NCI-H2196 treated with DMSO at 0.1 percent for 48 hours (cell line): Measurements from ENCODE around the gene DYNC2H1.

Experiments used
- DNase-seq: peaks from one replicate; lab custom pipeline; 2025; ENCODE audit not compliant: unreplicated experiment; lab: John Stamatoyannopoulos, UW

Gene DYNC2H1

DNA sequence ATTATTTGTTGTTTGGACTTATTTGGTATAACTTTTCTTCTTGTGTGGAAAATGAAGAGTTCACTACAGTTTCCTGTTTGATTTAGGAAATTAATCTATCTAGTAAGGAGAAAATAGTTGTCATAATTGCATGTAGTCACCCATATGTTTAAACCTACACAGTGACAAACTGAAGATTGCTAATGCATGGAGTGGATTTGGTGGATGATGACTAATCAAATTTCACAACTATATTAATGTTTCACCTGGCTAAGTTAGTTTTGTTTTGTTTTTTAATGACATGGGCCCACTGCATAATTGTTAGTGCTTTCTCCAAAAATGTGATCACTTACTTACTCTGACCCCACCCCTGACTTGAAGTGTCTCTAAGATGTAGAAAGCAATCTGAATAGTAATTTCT lies 170.6 kb downstream of the DYNC2H1 start:
- no peak for DNase-seq

DNA sequence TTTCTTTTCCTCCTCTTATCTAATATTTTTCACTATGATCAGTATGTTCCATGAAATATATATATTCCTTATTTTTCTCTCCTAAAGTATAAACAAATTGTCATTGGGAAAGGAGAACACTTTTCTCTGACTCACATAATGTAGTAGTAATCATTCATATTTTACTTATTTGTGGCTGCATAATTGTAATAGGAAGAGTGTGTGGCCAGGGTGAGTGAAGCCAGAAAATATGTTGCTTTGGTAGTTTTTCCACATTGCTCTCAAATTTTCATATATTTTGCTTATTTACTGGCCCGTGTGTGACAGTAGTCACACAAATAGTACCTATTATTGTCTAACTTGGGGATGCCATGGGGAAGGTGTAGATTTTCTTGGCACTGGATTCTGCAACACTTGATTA lies 172.1 kb downstream of the DYNC2H1 start:
- DNase-seq = no peak

DNA sequence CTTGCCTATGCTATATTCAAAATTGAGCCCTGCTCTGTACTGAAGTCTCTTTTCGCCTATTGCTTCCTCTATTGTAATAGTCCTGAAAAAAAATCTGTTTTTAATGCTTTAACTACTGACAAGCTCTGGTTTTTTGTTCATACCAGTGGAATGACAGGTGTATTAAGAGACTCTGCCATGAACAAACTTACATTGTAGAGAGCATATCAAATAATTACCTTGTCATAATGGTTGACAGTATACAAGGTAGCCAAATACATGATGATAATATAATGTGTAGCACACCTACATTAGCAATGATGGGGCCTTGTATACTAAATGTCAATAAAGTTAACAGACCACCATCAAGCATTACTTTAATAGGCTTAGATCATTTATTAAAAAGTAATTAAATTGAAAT lies 175.0 kb downstream of the DYNC2H1 start:
- DNase-seq = no peak

DNA sequence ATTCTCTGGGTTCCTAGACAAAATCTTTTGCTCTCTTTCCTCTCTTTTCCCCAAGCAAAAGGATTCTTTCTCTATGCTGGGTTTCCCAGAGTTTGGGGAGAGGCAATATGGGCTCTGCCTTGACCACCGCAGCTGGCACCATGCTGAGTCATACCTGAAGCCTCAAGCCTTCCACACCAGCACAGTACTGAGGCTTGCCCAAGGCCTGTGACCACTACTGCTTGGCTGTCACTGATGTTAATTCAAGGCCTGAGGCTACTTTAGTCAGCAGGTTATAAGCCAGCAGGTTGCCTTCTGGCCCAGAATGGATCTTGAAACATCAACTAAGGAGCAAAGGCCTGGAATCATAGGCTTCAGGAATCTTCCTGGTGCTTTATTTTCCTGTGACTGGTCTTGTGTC lies 185.3 kb downstream of the DYNC2H1 start:
- DNase-seq = no peak

DNA sequence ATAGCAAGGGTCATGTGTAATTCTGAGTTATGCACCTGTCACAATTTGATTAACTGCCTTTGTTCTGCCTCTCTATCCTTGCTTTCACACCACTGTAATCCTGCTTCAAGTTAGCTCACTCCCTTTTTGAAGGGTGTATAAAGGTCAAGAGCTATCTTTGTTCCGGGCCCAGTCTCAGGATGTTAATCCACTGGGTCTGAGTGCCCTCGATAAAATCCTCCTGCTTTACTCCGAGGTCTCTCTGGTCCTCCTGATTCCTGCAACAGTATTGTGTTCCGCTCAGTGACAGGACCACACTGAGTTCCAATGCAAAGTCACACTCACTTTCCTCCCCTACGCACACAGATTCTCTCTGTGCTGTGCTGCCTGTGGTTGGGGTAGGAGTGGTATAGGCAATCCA lies 186.5 kb downstream of the DYNC2H1 start:
- no peak for DNase-seq

DNA sequence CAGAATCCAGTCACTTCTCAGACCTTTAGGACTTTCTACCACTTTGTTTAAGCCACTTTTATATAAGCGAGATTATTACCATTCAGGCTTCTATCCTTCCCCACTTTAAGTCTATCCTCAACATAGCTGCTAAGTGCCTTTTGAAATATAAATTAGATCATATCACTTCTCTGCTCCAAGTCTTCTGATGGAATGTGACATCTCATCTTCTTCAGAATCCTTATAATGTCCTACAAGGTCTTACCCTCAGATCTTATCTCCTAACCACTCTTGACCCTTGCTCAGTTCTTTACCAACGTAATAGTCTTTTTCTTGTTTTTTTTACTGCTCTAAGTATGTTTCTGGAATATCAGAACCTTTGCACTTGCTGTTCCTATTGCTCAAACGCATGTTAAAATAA lies 188.7 kb downstream of the DYNC2H1 start:
- no peak for DNase-seq

DNA sequence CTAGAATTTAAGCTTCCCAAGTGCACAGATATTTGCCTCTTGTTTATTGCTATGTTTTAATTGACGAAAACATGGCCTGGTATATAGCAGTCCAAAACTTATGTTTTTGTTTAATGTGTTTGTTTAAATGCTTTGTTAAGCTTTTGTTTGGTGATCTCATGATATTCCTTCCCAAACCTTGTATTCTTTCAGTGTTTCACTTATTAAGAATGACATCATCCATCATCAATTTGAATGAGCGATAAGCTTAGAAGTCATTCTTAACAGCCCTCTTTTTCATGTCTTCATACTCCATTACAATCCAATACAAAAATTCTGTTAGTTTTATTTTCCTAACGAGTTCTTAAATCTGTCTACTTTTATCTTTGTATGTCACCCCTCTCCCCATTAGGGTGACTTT lies 206.0 kb downstream of the DYNC2H1 start:
- DNase-seq = no peak

DNA sequence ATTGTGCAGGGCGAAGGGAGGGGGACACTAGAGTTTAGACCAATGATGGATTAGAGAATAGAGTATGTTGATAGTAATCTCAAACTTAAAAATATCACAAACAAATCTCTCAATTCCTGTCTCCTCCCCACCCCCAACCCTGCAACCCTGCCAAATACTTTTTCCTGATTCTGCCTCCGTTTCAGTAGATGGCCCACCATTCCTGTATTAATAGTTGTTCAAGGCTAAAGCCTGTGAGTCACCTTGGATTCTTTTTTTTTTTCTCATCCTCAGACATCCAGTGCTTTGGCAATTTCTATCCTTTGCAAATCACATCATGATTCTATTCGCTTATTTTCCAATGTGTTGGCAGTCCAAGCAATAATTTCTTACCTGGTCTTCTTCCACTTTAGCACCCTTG lies 207.9 kb downstream of the DYNC2H1 start:
- no peak for DNase-seq

DNA sequence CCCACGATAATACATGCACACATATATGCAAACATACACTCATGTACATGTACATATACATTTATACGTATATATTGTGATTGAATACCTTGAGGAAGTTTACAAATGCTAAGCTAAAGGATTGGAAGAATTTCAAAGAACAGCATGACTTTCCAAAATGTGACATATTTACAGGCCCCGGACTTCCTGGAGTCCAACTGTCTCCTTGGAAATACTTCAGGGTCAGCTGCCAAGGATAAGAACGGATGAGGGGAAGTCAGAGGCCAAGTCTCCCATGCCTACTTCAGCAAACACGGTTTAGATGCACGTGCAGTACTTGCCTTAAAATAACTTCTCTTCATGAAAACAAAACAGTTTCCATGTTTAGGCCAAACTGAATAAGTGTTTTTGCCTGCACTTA lies 213.6 kb downstream of the DYNC2H1 start:
- DNase-seq = no peak

DNA sequence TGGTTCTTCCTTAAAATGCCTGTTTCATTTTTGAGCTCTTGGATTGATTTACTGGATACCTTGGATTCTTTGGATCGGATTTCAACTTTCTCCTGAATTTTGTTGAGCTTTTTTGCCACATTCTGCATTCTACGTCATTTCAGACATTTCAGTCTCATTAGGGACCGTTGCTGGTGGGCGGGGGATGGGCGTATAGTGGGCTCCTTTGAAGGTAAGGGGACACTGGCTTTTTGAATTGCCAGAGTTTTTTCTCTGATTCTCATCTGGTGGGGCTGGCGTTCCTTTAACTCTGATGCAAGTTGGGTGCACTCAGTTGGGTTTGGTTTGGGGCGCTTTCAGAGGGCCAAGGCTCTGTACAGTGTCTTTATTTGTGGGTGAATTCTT lies 216.5 kb downstream of the DYNC2H1 start:
- no peak for DNase-seq

DNA sequence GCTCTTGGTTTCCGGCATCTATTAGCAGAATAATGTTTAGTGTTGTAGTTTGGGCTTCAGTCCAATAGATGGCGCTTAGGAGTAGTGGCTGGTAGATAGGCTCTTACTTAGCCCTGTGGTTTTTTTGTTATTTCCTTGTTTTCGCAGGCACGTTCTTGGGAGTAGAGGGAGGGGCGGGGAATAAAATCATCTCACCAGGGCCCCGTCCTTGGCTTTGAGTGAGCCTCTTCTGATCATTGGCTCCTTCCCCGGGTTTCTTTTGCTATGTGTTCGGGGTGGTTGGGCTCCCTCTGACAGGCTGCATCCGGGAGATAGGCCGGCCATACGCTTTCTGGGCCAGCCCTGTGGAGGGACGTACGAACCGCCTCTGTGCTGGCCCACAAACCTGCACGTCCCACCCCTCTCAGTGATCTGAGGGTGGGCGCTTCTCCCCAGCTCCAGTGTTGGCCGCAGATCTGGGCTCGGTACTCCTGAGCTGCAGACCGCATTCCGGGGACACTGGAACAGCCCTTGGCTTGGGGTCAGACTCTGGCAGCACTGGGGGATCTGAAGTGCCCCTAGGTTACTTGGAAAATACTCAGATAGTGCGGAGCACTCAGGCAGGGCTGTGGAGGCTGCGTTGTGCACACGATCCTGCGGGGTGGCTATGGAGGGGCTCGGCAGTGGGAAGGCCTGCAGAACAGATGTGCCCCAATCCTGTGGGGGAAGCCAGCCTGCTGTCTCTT lies 217.0 kb downstream of the DYNC2H1 start:
- DNase-seq = peak; percentile 23

DNA sequence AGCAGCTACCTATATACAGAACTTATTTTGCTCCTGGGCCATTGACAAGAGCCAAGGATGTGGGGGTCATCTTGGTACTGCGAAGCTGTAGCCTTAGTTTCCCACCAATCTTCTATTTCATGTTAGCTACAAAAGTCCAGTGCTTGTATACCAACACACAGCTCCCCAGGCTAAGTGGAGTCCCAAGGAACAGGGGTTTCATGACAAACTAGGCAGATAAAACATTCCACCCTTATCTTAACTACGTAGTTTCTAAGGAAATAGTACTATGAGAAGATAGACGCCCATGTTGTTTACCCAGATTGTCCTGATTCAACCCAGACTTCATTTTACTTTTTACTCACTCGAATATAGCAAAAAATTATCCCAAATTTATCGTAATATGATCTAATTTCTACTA lies 218.5 kb downstream of the DYNC2H1 start:
- DNase-seq = no peak

DNA sequence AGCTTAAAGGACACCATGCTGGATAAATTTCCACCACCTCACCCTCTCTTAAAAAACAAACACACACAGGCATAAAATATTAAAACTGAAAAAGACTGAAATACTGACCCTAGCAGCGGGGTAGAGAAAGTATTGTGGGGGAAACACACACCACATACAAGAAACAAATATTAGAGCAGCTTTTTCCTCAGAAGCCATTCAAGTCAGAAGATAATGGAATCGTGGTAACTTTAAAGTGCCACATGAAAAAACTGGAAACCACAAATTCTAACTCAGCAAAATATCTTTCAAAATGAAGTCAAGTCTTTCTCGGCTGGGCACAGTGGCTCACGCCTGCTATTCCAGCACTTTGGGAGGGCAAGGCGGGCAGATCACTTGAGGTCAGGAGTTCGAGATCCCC lies 223.2 kb downstream of the DYNC2H1 start:
- DNase-seq = no peak

DNA sequence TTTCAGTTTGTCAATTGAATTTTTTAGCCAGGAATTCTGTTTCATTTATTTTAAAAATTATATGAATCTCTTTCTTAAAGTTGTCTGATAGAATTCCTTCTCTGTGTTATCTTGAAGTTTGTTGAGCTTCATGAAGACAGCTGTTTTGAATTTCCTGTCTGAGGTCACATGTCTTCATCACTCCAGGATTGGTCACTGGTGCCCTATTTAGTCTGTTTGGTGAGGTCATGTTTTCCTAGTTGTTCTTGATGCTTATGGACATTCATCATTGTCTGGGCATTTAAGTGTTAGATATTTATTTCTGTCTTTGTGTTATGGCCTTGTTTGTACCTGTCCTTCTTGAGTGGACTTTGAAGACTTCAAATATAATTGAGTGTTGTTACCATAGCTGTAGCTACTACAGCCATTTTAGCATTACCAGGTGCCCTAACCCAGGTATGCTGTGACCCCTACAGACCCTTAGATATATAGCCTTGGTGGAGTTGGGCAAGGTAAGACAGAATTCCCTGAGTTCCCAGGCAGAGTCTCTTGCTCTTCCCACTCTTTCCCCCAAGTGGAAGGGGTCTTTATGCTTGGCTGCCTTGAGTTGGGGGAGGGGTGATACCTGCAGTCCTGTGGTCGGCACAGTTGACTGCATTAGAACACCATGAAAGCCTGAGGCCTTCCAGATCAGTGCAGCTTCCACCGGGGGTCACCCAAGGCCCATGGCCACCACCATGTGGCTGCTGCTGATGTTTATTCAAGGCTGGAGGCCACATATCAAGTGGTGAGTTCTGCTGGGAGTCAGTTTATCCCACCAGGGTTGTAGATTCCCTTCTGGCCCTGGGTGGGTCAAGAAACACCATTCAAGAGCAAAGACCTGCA lies 229.6 kb downstream of the DYNC2H1 start:
- DNase-seq = no peak

DNA sequence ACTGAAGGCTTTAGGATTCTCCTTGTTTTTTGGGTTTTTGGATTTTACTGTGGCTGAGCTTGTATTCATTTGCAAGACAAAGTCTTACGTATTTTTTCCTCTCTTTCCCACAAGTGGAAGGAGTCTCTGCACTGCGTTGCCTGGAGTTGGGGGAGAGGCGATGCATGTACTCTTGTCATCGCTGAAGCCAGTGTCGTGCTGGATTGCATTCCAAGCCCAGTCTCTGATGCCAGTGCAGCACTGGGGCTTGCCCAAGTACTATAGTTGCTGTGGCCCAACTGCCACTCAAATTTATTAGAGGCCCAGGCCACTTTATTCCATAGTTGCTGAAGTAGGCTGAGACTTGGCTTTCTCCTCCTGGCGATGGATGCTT lies 230.2 kb downstream of the DYNC2H1 start:
- no peak for DNase-seq

DNA sequence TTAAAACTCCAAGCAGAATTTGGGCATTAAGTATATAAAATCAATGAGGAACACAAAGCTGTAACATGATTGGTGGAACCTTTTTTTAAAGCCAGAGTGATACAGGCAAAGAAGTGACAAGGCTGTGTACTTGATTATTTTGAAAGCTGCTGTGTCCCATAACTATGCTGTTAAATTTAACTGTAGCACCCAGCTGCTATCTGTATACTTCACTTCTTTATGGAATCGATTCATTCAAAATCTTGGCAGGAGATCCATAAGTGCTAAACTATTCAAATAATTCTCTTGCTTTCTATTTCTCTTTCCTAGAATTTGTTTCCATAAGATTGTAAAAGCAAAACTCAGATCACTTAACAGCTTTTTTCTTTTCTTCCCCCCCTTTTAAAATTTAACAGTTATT lies 231.7 kb downstream of the DYNC2H1 start:
- DNase-seq = no peak

DNA sequence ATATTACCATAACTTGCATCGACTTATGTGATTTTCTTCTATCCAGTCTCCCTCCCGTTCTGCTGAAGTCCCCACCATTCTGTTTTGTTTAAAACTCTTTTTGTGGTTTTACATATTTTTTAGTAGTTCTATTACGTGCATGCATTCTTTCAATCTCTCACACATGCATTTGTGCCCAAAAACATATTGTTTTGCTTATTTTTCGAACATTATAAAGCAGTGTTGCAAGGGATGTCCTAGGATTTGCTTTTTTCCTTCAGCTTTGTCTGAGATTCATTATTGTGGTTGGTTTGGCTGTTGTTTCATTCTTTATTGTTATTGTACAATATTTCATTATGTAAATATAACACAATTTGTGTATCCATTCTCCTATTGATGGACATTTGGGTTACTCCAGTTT lies 235.7 kb downstream of the DYNC2H1 start:
- no peak for DNase-seq

DNA sequence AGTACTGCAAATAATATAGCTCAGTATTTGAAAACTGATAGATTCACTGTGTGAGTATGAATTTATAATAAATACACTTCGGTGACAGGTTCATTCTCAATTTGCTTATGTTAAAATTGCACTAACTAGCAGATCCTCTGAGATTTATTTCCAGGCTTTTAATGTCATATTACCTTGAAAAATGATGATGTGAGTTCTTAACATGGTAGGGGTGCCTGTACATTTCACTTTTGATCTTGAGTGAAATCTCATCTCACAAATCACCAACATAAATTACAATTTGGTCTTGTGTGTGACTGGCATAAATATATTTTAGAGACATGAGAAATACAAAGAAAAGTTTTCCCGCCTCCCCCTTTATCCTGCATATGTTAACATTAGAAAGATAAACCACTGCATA lies 240.4 kb downstream of the DYNC2H1 start:
- DNase-seq = no peak

DNA sequence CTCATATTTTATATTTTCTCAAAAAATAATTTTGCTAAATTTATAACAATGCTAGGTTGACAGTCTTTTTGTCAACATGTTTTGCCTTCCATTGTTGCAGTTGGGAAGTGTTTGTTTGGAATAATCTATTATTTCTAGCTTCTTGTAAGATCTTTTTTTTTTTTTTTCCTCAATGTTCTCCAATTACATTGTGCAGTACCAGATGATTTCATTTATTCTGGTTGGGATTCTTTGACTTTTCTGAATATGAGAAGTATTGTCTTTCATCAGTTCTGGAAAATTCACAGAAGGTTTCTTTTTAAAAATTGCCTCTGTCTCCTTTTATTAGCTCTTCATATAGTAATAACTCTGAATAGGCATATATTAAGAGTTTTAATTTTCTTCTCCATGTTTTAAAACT lies 245.4 kb downstream of the DYNC2H1 start:
- DNase-seq = no peak

DNA sequence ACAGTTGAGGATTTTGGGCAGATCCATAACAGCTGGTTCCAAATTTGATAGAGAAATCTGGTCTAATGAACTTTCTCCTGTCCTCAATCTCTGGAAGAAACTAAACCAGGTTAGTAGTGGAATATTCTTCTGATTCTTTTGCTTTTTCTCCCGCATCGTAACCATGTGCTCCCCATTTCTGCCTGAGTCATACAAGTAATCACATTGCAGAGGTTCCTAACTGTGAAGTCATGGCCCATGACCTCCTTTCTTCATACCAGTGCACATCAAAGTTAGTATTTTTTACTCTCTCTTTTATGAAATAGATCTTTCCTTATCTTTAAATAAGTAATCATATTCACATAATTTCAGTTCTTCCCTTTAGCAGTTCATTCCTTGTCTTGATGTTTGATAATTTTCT lies 249.0 kb downstream of the DYNC2H1 start:
- no peak for DNase-seq

DNA sequence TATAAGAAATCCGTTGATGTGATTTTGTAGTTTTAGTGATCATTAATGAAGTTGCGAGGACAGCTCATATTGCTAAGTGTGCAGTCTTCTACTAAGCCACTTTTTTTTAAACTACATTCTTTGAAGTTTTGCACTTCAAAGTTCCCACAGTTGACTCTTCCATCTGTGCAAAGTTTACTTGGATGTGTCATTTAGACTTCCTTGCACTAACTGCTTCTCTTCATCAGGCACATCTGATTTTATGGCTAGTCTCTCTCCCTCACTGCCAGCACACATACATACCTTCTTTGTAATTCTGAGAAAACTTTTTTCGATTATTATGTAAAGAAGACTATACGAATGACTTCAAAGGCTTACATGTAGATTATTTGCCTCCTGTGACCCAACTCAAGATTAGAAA lies 250.0 kb downstream of the DYNC2H1 start:
- DNase-seq = no peak

DNA sequence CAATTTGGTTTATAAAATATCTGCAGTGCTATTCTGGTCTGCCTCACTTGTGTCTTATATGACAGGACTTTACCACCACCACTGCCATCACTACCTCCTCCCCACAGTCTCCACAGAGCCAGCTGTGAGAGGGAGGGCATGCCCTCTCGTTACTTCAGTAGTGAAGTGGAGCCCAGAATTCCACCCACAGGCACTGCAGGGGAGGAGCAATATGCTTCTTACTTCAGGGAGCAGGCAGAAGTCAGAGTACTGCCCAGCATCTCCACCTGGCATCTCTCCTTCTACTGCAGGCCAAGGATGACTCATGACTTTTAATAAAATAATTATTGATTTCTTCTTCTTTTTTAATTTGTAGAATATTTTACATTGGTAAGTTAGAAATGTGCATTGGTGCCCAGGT lies 255.5 kb downstream of the DYNC2H1 start:
- no peak for DNase-seq

DNA sequence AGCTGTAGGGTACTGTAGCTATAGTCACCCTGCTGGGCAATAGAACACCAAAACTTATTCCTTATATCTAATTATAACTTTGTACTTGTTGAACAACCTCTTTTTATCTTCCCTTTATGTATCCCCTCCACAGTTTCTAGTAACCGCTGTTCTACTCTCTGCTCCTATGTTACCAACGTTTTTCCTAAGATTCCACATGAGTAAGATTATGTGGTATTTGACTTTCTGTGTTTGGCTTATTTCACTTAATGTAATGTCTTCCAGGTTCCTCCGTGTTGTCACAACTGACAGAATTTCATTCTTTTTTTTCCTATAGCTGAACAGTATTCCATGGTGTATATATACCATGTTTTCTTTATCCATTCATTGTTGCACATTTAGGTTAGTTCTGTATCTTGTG lies 258.4 kb downstream of the DYNC2H1 start:
- no peak for DNase-seq
